ENCODE data around the gene DLEC1.
A peak's percentile ranks its signal among the peaks of the same experiment; 100 is the strongest.

DLEC1 gene

DNA sequence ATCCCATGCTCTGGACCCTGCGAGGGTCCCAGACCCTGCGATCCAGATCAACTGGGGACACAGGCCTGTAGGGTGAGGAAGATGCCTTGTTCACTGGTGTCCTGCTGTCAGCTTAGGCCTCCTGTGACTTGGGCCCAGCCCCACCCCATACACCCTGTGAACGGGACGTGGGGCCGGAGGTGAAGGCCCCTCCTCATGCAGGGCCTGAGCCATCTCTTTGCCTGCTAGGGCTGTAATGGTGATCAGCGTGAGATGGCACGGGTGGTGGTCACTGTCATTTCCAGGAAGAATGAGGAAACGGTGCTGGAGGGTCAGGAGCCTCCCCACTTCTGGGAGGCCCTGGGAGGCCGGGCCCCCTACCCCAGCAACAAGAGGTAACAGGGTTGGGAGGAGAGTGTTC lies 36.1 kb upstream of the DLEC1 start:
- no peak for DNase-seq

DNA sequence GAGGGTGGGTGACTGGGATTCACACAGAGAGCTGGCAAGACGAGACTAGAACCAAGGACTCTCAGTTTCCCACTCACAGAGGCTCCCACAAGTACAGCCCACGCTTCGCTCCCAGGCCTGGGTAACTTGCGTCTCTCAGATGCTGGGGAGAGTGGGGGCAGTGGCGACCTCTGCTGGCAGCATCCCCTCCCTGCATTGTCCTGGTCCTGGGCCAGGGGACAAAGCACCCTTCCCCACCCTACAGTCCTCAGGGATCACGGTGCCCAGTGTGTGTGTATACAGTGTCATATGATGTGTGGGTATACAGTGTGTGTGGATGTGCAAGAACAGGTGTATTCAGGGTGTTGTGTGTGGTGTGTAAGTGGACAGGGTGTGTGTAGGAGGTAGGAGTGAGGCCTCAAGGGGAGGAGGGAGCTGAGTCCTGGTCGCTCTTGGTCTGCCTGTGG lies 35.6 kb upstream of the DLEC1 start:
- no peak for DNase-seq

DNA sequence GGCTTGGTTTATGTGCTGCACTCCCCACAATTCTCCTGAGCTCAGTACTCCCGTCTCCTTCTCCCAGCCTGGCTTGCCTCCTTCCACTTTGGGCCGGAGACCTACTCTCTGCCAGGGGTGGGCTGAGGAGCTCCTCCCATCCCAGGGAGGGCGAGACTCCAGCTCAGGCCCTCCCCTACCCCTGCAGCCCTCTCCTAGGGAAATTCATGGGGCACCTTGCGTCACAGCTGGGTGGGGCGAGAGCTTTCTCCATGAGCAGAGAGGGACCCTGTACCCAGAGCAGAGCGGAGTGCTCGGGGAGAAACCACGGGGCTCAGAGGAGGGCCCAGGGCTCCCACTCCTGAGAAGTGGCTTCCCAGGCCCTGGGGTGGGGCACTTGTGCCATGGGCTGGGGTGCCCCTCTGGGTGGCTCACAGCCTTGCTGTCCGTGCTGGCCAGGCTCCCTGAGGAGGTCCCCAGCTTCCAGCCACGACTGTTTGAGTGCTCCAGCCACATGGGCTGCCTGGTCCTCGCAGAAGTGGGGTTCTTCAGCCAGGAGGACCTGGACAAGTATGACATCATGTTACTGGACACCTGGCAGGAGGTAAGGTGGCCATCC lies 35.1 kb upstream of the DLEC1 start:
- DNase-seq: no peak

DNA sequence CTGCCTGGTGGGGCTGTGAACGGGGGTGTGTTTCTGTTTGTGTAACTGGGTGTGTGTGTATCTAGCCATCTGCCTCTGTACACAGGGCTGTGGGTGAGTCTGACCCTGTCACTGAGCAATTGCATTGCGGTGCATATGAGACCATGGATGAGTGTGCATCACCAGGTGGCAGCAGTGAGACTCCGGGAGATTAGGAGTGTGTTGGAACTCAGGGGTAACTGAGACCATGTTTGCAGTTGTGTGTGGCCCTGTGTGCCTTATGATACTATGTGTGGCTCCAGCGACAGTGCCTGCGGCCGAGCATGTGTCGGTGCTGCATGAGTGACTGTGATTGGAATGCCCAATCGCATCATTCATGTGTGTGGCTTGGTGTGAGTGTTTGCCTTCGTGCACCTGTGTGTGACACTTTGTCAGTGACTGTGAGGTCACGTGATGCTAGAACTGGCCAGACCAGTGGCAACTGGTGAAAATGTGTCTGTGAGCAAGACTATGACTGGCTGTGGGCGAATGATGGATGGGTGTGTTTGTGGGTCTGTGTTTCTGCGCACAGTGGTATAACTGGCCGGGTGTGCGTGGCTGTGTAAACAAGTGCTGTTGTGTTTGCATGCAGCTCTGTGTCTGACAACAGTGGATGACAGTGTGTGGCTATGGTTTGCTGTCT lies 34.5 kb upstream of the DLEC1 start:
- peak; percentile 36 for DNase-seq

GRCh38 chr3:38005076-38006020 lies 33.7 kb upstream of the DLEC1 start:
- DNase-seq: no peak

GRCh38 chr3:38006031-38006430 lies 33.0 kb upstream of the DLEC1 start:
- no peak for DNase-seq

DNA sequence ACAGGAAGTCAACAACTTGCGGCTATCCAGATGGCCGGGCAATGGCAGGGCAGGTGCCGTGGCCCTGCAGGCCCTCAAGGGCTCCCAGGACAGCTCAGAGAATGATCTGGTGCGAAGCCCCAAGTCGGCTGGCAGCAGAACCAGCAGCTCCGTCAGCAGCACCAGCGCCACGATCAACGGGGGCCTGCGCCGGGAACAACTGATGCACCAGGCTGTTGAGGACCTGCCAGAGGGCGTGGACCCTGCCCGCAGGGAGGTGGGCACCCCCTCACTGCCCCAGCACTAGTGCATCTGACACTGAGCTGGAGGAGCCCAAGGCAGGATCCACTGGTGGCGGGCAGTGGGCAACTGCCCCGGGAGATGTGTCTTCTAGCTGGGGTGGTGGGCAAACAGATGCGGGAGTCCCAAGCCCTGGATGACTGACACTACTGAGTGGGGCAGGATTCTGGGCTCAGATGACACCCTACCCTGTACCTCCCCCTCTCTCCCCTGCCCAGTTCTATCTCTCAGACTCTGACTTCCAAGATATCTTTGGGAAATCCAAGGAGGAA lies 32.5 kb upstream of the DLEC1 start:
- DNase-seq: no peak

DNA sequence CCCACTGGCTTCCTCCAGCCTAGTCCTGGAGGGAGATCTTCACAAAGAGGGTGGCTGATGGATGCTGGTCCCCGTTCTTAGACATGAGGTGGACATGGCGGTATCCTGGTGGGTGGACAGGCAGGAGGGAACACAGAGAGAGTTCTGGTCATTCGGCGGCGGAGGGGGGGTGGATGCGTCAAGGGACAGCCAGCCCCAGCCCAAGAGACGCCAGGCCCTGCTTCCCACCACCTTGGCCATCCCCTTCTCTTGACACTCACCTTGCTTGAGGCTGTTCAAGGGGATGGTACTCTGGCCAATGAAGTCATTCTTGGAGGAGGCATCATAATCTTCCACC lies 31.3 kb upstream of the DLEC1 start:
- DNase-seq: no peak

- no peak for DNase-seq
These were observed 30.8 kb upstream of the DLEC1 start for GRCh38 chr3:38008191-38008701.

- DNase-seq: no peak
These were observed 29.9 kb upstream of the DLEC1 start for GRCh38 chr3:38008971-38009580.

GRCh38 chr3:38009807-38010591 lies 29.0 kb upstream of the DLEC1 start:
- no peak for DNase-seq

- no peak for DNase-seq
These were observed 27.9 kb upstream of the DLEC1 start for GRCh38 chr3:38011111-38011510.

DNA sequence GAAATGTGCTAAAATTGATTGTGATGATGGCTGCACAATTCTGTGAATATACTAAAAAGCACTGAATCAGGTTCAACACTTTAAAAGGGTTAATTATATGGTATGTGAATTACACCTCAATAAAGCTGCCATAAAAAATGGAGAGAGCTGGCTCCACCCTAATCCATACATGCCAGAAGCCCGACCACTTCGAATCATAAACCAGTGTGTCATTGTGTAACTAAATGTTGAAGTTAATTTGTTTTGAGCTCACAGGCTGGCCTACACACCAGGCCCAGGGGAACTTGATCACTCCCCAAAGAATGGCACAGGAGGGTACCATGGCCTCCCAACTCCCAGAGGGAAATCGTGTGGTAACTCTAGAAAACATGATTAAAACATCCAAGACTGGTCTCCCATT lies 23.5 kb upstream of the DLEC1 start:
- DNase-seq: no peak

GRCh38 chr3:38015984-38016383 lies 23.0 kb upstream of the DLEC1 start:
- no peak for DNase-seq

DNA sequence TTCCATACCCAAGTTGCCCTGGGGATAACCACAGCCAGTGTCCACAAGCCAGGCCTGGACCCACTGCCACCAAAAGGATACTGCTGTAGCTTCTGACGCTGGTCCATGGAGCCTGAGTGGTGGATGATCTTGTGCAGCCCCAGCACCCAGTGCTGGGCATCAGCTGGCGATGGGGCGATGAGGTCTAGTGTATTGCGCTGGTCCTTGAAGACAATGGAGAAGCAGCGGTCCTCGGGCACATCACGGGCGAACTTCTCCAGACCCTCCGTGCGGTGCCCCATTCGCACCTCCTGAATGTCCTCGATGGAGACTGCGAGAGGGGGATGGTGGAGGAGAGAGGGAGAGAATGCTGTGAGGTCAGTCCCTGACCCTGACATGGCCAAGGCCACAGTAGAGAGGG lies 22.6 kb upstream of the DLEC1 start:
- DNase-seq: no peak

GRCh38 chr3:38016847-38017444 lies 22.1 kb upstream of the DLEC1 start:
- DNase-seq: no peak

GRCh38 chr3:38017445-38018295 lies 21.3 kb upstream of the DLEC1 start:
- no peak for DNase-seq

GRCh38 chr3:38018296-38019266 lies 20.4 kb upstream of the DLEC1 start:
- no peak for DNase-seq

DNA sequence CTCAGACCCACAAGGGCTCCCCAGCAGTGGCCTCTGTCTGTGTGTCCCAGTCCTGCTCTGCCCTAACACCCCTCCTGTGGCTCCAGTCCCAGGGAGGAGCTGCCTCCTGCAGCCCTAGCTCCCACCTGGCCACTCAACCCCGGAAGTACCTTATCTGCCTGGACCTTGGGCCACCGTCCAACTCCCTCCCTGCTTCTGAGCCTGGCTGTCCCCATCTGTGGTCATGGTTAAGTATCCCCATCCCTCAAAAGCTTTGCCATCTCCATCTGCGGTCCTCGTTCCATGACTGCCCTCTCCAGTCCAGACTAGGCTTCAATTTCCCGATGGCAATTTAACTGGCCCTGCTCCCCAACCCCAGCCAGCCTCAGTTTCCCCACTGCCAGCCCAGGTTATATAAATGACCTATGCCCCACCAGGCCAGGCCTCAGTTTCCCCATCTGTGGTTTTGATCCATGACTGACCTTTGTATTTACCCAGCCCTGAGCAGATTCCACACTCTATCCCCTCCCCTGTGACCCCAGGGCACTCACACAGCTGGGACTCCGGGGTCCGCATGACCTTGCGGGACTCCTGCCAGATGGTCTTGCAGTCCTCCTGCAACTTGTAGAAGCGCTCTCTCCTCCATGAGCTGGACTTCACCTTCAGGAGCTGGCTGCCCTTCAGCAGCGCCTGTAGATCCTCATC lies 19.2 kb upstream of the DLEC1 start:
- no peak for DNase-seq

Data from HCEC 1CT (cell line).